HepG2 (cell line): ENCODE data around the gene C16orf54. TPM values are rescaled to one million over a fixed set of nuclear protein-coding genes. Genes with fewer than 3 reads are reported as not detected.

Experiments used
- ATAC-seq: fragments of 200-7000 bp; cut with Tn5 transposase; 3 replicates; pipeline ENCODE4 v1.9.1; 2020; ENCODE audit warnings: mild to moderate bottlenecking, moderate library complexity
- BruUV-seq: library from RNA; stranded (reverse); fragments of 400-500 nt; replicated peaks from 2 replicates; lab custom pipeline; 2021; lab: Mats Ljungman, UMichigan
- CTCF ChIA-PET: fragments of 300-600 bp; formaldehyde crosslinking; extraction: SDS; loops from one replicate; lab custom pipeline; 2021; ENCODE audit warnings: low total read pairs, inconsistent platforms, low intra/inter-chr PET ratio; lab: Yijun Ruan, JAX
- POLR2A ChIA-PET: fragments of 350-600 bp; sonication (Branson Sonifier 250); formaldehyde crosslinking; loops from one replicate; lab custom pipeline; 2020; ENCODE audit warnings: antibody characterized with exemption, inconsistent platforms; lab: Yijun Ruan, JAX
- DNase-seq: peaks from one replicate; pipeline ENCODE4 v3.0.0-alpha.2; 2015; ENCODE audit warnings: low spot score
- FAIRE-seq: peaks from 3 replicates; lab custom pipeline; 2011; peaks lifted over from hg19 to GRCh38; lab: Jason Lieb, UNC
- H2AFZ ChIP-seq: one replicate; pipeline ENCODE4 v1.6.1; 2011; ENCODE audit warnings: low read length, inconsistent platforms
- H3K27ac ChIP-seq: fragments of 300-600 bp; 3 replicates; pipeline ENCODE4 v1.8.0; 2011; ENCODE audit warnings: mixed run types, mild to moderate bottlenecking, mixed read lengths, low read length, inconsistent platforms; ENCODE audit not compliant: insufficient read depth; ENCODE audit errors: extremely low read length
- H3K27me3 ChIP-seq, 2 experiments: fragments of 200-600 bp in 1 of 2; 2 replicates in 1 of 2; 3 replicates in 1 of 2; pipeline versions ENCODE4 v1.6.0 to v1.8.0; 2011; ENCODE audit warnings: low read length in 2 of 2, mild to moderate bottlenecking in 2 of 2, moderate library complexity in 2 of 2, inconsistent platforms in 1 of 2; ENCODE audit not compliant: insufficient read depth in 2 of 2, control insufficient read depth in 1 of 2
- H3K36me3 ChIP-seq, 2 experiments: fragments of 200-600 bp in 1 of 2; replicated peaks in 1 of 2; 2 replicates in 1 of 2; 3 replicates in 1 of 2; pipeline versions ENCODE4 v1.5.1 to v1.8.0; 2011; ENCODE audit warnings: low read length in 2 of 2, inconsistent platforms in 1 of 2; ENCODE audit not compliant: insufficient read depth in 2 of 2, control insufficient read depth in 1 of 2
- H3K4me1 ChIP-seq: 2 replicates; pipeline ENCODE4 v1.5.1; 2012; ENCODE audit warnings: low read length, inconsistent platforms; ENCODE audit not compliant: insufficient read depth
- H3K4me2 ChIP-seq: 2 replicates; pipeline ENCODE4 v1.6.0; 2011; ENCODE audit warnings: low read depth, low read length, inconsistent platforms
- H3K4me3 ChIP-seq, 3 experiments: fragments of 200-600 bp in 1 of 3; sonication (generic), shearing (Covaris generic) in 1 of 3; replicated peaks in 1 of 3; 2 replicates each; pipeline ENCODE4 v1.5.1; 2011 to 2016; ENCODE audit warnings: low read length in 3 of 3, inconsistent platforms in 2 of 3, low read depth in 2 of 3, mild to moderate bottlenecking in 2 of 3, control low read depth in 1 of 3, mixed read lengths in 1 of 3; ENCODE audit not compliant: insufficient read depth in 1 of 3
- H3K79me2 ChIP-seq: one replicate; pipeline ENCODE4 v1.6.1; 2011; ENCODE audit warnings: low read length, inconsistent platforms; ENCODE audit not compliant: insufficient read depth
- H3K9ac ChIP-seq: 2 replicates; pipeline ENCODE4 v1.6.0; 2011; ENCODE audit warnings: mild to moderate bottlenecking, low read depth, low read length, inconsistent platforms; ENCODE audit not compliant: insufficient read depth
- H3K9me3 ChIP-seq: 2 replicates; pipeline ENCODE4 v1.5.1; 2012; ENCODE audit warnings: mild to moderate bottlenecking, low read length
- H4K20me1 ChIP-seq: 2 replicates; pipeline ENCODE4 v1.6.0; 2011; ENCODE audit warnings: inconsistent platforms, mild to moderate bottlenecking, low read length, moderate library complexity; ENCODE audit not compliant: insufficient read depth
- HNRNPK ChIP-seq: fragments of 200-400 bp; formaldehyde crosslinking; IDR thresholded peaks from 2 replicates; pipeline ENCODE4 v1.6.1; 2018; ENCODE audit warnings: low read length, low read depth, moderate library complexity, mild to moderate bottlenecking; ENCODE audit not compliant: poor library complexity, severe bottlenecking
- KMT2A ChIP-seq: sonication (generic); formaldehyde crosslinking; IDR thresholded peaks from 2 replicates; pipeline ENCODE4 v1.4.0; 2020; ENCODE audit warnings: missing genetic modification reagents
- ZFY ChIP-seq: sonication (generic); formaldehyde crosslinking; IDR thresholded peaks from 2 replicates; pipeline ENCODE4 v1.4.0; 2020; ENCODE audit warnings: missing genetic modification reagents
- ZNF441 ChIP-seq: sonication (generic); formaldehyde crosslinking; IDR thresholded peaks from 2 replicates; pipeline ENCODE4 v1.7.0; 2021; ENCODE audit warnings: missing genetic modification reagents, borderline replicate concordance
- ZSCAN31 ChIP-seq: sonication (generic); formaldehyde crosslinking; IDR thresholded peaks from 2 replicates; pipeline ENCODE4 v1.5.0; 2020; ENCODE audit warnings: low read depth, mild to moderate bottlenecking, missing genetic modification reagents
- ZUFSP ChIP-seq: sonication (generic); formaldehyde crosslinking; IDR thresholded peaks from 2 replicates; pipeline ENCODE4 v1.9.0; 2021; ENCODE audit warnings: missing genetic modification reagents, mild to moderate bottlenecking, borderline replicate concordance
- WGBS: methylation state at CpG from one replicate; pipeline ENCODE4 v1.1.6; 2017; ENCODE audit warnings: low lambda C conversion rate; 5-methylcytosine and 5-hydroxymethylcytosine counted together
- in situ Hi-C: cut with HindIII; loops from 2 replicates; pipeline ENCODE4 v1.10.0; 2017; ENCODE audit warnings: low pct_unique_long_range_greater_than_20kb; ENCODE audit not compliant: extremely low pct_ligation_motif_present
- intact Hi-C: fragments of 100-400 bp; cut with micrococcal nuclease; formaldehyde crosslinking; loops from one replicate; pipeline ENCODE4 v1.10.0; 2022; ENCODE audit not compliant: unreplicated experiment
- polyA plus RNA-seq, 8 experiments: library from polyadenylated mRNA; depleted of rRNA in 3 of 8; stranded (reverse) in 7 of 8; unstranded in 1 of 8; fragments of >200 nt; fragmentation: Illumina TruSeq in 4 of 8; extraction: Trizol in 4 of 8; gene quantifications; 2 replicates each; pipeline versions ENCODE4 v1.2.1 to v1.2.3, GENCODE V29; 2011 to 2016; ENCODE audit warnings: low read depth in 4 of 8, missing spikeins in 1 of 8, mixed read lengths in 1 of 8; ENCODE audit not compliant: insufficient read depth in 1 of 8
- total RNA-seq, 5 experiments: library from RNA; depleted of rRNA; stranded (reverse); fragments of >200 nt; fragmentation: Illumina TruSeq; extraction: Trizol; gene quantifications; 2 replicates each; pipeline ENCODE4 v1.2.3, GENCODE V29; 2016; ENCODE audit warnings: low read depth in 1 of 5
- TF ChIP-seq, protein P1 (sequence below): sonication (generic); formaldehyde crosslinking; IDR thresholded peaks from 2 replicates; pipeline ENCODE4 v1.4.0; 2020; ENCODE audit warnings: missing genetic modification reagents

The C16orf54 gene
- total and polyA plus RNA-seq, 2 of the 13 experiments (the other 11 are each of a cell fraction or from before 2014, with no cell fraction given): not detected

DNA sequence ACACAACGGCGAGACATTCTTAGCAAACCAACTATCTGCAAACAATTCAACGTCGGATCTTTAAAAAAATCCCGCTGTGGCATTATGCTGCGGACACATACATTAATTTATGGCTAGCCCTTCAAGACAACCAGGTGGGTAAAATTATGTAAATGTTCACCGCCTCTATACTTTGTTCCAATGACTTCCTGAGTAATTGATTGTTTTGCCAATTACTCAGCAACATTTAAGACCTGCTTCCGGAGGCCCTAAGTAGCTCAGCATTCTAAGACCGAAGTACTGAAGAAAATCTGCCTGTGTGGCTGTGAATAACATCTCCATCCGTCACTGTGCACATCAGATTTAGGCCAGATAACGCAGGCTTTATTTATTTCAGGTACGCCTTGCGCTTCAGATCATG is 43.5 kb downstream of the C16orf54 start:
- H4K20me1 ChIP-seq: no peaks in the 10 kb centered on the region
- WGBS: 42% methylated on average over 13 of the region's 13 CpGs
- H3K27ac ChIP-seq: no peak overlapping the region
- no peak overlapping the region for H3K9ac ChIP-seq
- no TSS peak for BruUV-seq
- H3K36me3 ChIP-seq: peaks cover 3 to 6% of the 10 kb centered on the region in 2 experiments; a peak in 4 of 5 replicates
- H3K4me1 ChIP-seq: peaks cover 19% of the 10 kb centered on the region
- no peak overlapping the region for H2AFZ ChIP-seq
- no peak for DNase-seq
- ChIA-PET CTCF (interaction anchor here (2.6 kb wide), 1 partner anchor 19 kb away, joined by 23 read pairs; no protein-coding TSS in a partner anchor), POLR2A (interaction anchor here (2.4 kb wide), 1 partner anchor 83 kb away, joined by 6 read pairs; no protein-coding TSS in a partner anchor)
- in situ Hi-C loops: no loop called here
- H3K27me3 ChIP-seq: peaks cover 0 to 7% of the 10 kb centered on the region in 2 experiments; a peak in 2 of 5 replicates
- H3K9me3 ChIP-seq: no peaks in the 10 kb centered on the region
- no peak overlapping the region for H3K4me3 ChIP-seq
- no peak for TF ChIP-seq ZFY (CRISPR knock-in tag)
- no peak for TF ChIP-seq KMT2A
- no peak for TF ChIP-seq ZUFSP (CRISPR knock-in tag)
- TF ChIP-seq, all 625 proteins: peak for 0
- Histone ChIP-seq H3K79me2 (no peaks in the 10 kb centered on the region), H3K4me2 (no peak overlapping the region)
- FAIRE-seq (no peak), ATAC-seq (no peak)
- intact Hi-C loops: loop anchor here (5.0 kb wide), 1 partner anchor 330 kb away; the partner anchor contains the start of gene TLCD3B

DNA sequence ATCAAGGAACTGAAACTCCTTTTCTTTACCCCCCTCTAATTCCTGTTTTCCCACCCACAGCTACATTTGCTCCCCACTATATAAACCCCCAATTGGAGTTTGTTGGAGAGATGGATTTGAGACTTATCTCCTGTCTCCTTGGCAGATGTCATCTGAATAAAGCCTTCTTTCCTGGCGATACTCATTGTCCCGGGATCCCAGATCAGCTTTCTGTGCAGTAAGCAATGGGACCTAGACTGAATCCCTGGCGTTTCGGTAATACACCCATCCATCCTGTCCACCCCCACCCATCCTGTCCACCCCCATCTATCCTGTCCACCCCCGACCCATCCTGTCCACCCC is 44.6 kb downstream of the C16orf54 start:
- no peak overlapping the region for H3K4me2 ChIP-seq
- intact Hi-C loops: loop anchor here (2.0 to 5.0 kb wide), 2 partner anchors 148 to 331 kb away; partner anchors contain the start of gene TLCD3B
- BruUV-seq: no TSS peak
- no peak overlapping the region for H2AFZ ChIP-seq
- H3K9ac ChIP-seq: no peak overlapping the region
- peaks cover 19% of the 10 kb centered on the region for H3K4me1 ChIP-seq
- CTCF ChIA-PET: interaction anchor here (0.8 to 2.7 kb wide), 6 partner anchors 9 to 331 kb away, joined by 4 to 23 read pairs (median 9); partner anchors contain the start of gene PAGR1
- WGBS: 78% methylated on average over 5 of the region's 5 CpGs
- peaks cover 5% of the 10 kb centered on the region; the same call in 1 of the 2 replicates for H4K20me1 ChIP-seq
- TF ChIP-seq HNRNPK: peak; percentile 74
- TF ChIP-seq, protein P1, sequence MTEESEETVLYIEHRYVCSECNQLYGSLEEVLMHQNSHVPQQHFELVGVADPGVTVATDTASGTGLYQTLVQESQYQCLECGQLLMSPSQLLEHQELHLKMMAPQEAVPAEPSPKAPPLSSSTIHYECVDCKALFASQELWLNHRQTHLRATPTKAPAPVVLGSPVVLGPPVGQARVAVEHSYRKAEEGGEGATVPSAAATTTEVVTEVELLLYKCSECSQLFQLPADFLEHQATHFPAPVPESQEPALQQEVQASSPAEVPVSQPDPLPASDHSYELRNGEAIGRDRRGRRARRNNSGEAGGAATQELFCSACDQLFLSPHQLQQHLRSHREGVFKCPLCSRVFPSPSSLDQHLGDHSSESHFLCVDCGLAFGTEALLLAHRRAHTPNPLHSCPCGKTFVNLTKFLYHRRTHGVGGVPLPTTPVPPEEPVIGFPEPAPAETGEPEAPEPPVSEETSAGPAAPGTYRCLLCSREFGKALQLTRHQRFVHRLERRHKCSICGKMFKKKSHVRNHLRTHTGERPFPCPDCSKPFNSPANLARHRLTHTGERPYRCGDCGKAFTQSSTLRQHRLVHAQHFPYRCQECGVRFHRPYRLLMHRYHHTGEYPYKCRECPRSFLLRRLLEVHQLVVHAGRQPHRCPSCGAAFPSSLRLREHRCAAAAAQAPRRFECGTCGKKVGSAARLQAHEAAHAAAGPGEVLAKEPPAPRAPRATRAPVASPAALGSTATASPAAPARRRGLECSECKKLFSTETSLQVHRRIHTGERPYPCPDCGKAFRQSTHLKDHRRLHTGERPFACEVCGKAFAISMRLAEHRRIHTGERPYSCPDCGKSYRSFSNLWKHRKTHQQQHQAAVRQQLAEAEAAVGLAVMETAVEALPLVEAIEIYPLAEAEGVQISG (CRISPR knock-in tag): no peak
- peak; percentile 88; the same call in 1 of the 2 replicates for TF ChIP-seq ZNF441 (CRISPR knock-in tag)
- no peak for TF ChIP-seq ZSCAN31
- TF ChIP-seq, all 625 proteins: peak for 2
- H3K9me3 ChIP-seq: no peaks in the 10 kb centered on the region
- DNase-seq (no peak), FAIRE-seq (no peak), ATAC-seq (0 out of 3 replicates have a peak, but pooled peaks have one; percentile 6)
- H3K4me3 ChIP-seq: no peak overlapping the region
- H3K27ac ChIP-seq: no peak overlapping the region
- H3K36me3 ChIP-seq: peaks cover 6 to 11% of the 10 kb centered on the region in 2 experiments; a peak in 4 of 5 replicates
- POLR2A ChIA-PET: interaction anchor here (0.6 to 2.4 kb wide), 10 partner anchors 9 to 362 kb away, joined by 3 to 11 read pairs (median 4); partner anchors contain the start of genes MAZ and PAGR1
- H3K27me3 ChIP-seq: peaks cover 0 to 7% of the 10 kb centered on the region in 2 experiments; a peak in 2 of 5 replicates
- H3K79me2 ChIP-seq: no peaks in the 10 kb centered on the region
- in situ Hi-C loops: no loop called here
